ENCODE data around the gene NR0B2. TPM values are rescaled to one million over a fixed set of nuclear protein-coding genes. Genes with fewer than 3 reads are reported as not detected.
A peak's percentile ranks its signal among the peaks of the same experiment; 100 is the strongest.

Gene NR0B2
- total and polyA plus RNA-seq, 10 of the 15 experiments (the other 5 are each of a cell fraction or from before 2014, with no cell fraction given), result not detected

DNA sequence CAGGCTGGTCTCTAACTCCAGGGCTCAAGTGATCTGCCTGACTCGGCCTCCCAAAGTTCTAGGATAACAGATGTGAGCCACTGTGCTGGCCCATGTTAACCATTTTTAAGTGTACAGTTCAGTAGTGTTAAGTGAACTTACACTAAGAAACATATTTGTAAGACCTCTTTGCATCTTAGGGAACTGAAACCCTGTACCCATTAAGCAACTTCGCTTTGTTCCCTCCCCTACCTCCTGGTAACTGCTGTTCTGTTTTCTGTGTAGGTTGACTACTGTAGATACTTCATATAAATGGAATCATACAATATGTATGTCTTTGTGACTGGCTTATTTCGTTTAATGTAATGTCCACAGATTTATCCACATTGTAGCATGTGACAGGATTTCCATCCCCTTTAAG lies 18.8 kb upstream of the NR0B2 start (continued):
- TF ChIP-seq, protein P1, sequence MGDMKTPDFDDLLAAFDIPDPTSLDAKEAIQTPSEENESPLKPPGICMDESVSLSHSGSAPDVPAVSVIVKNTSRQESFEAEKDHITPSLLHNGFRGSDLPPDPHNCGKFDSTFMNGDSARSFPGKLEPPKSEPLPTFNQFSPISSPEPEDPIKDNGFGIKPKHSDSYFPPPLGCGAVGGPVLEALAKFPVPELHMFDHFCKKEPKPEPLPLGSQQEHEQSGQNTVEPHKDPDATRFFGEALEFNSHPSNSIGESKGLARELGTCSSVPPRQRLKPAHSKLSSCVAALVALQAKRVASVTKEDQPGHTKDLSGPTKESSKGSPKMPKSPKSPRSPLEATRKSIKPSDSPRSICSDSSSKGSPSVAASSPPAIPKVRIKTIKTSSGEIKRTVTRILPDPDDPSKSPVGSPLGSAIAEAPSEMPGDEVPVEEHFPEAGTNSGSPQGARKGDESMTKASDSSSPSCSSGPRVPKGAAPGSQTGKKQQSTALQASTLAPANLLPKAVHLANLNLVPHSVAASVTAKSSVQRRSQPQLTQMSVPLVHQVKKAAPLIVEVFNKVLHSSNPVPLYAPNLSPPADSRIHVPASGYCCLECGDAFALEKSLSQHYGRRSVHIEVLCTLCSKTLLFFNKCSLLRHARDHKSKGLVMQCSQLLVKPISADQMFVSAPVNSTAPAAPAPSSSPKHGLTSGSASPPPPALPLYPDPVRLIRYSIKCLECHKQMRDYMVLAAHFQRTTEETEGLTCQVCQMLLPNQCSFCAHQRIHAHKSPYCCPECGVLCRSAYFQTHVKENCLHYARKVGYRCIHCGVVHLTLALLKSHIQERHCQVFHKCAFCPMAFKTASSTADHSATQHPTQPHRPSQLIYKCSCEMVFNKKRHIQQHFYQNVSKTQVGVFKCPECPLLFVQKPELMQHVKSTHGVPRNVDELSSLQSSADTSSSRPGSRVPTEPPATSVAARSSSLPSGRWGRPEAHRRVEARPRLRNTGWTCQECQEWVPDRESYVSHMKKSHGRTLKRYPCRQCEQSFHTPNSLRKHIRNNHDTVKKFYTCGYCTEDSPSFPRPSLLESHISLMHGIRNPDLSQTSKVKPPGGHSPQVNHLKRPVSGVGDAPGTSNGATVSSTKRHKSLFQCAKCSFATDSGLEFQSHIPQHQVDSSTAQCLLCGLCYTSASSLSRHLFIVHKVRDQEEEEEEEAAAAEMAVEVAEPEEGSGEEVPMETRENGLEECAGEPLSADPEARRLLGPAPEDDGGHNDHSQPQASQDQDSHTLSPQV (IDR thresholded peaks at IDR 0.05), result no peak
- TF ChIP-seq MYB (IDR thresholded peaks at IDR 0.05; ENCODE audit: borderline replicate concordance, low read depth, low read length) (no peak), HDAC6 (IDR thresholded peaks at IDR 0.05; ENCODE audit: unreplicated experiment) (no peak), CHD2 (IDR thresholded peaks at IDR 0.05; ENCODE audit: borderline replicate concordance, low read depth, low read length) (no peak), DPF2 (IDR thresholded peaks at IDR 0.05) (0 out of 2 replicates have a peak, but pooled peaks have one; percentile 30), ZNF622 (IDR thresholded peaks at IDR 0.05) (no peak), CEBPB (IDR thresholded peaks at IDR 0.05; ENCODE audit: borderline replicate concordance in 1 of 2, low read depth in 2 of 2, low read length in 2 of 2) (0 out of 4 replicates have a peak, but pooled peaks of 1 of the 2 experiments have one; percentile 40), CBX3 (IDR thresholded peaks at IDR 0.05; ENCODE audit: borderline replicate concordance, low read depth) (no peak), EED (IDR thresholded peaks at IDR 0.05; ENCODE audit: low read depth) (no peak), SMC3 (IDR thresholded peaks at IDR 0.05; ENCODE audit: borderline replicate concordance, low read length) (no peak), POLR2AphosphoS2 (IDR thresholded peaks at IDR 0.05; ENCODE audit: low read depth, low read length) (no peak), ZNF274 (IDR thresholded peaks at IDR 0.05; ENCODE audit: insufficient read depth, insufficient read length) (no peak), ESRRA (IDR thresholded peaks at IDR 0.05; ENCODE audit: low read length) (no peak), RAD21 (IDR thresholded peaks at IDR 0.05; ENCODE audit: insufficient read depth, low read depth, low read length) (no peak)
